HEK293 (cell line): ENCODE results near the gene ELAVL2.

Source experiments
- CTCF ChIP-seq: fragments of 450-650 bp; formaldehyde crosslinking; IDR thresholded peaks from 2 replicates; pipeline ENCODE4 v1.5.1; 2016; ENCODE audit warnings: missing biosample characterization, missing genetic modification characterization
- GLI2 ChIP-seq: fragments of 450-650 bp; formaldehyde crosslinking; IDR thresholded peaks from 2 replicates; pipeline ENCODE4; 2017; ENCODE audit warnings: missing biosample characterization, missing genetic modification characterization, low read depth, borderline replicate concordance
- IKZF3 ChIP-seq: fragments of 450-650 bp; IDR thresholded peaks from 2 replicates; pipeline ENCODE4 v1.5.0; 2018; ENCODE audit warnings: missing biosample characterization, mild to moderate bottlenecking, missing genetic modification characterization, moderate library complexity
- KLF16 ChIP-seq: fragments of 450-650 bp; formaldehyde crosslinking; IDR thresholded peaks from 2 replicates; pipeline ENCODE4 v1.5.1; 2017; ENCODE audit warnings: missing biosample characterization, missing genetic modification characterization
- MYNN ChIP-seq: fragments of 450-650 bp; formaldehyde crosslinking; IDR thresholded peaks from 2 replicates; pipeline ENCODE4 v1.5.1; 2016; ENCODE audit warnings: missing biosample characterization, missing genetic modification characterization, borderline replicate concordance
- MZF1 ChIP-seq: fragments of 450-650 bp; formaldehyde crosslinking; IDR thresholded peaks from 2 replicates; pipeline ENCODE4 v1.5.1; 2017; ENCODE audit warnings: missing biosample characterization, missing genetic modification characterization, borderline replicate concordance
- SCRT1 ChIP-seq: fragments of 450-650 bp; formaldehyde crosslinking; IDR thresholded peaks from 2 replicates; pipeline ENCODE4 v1.5.1; 2016; ENCODE audit warnings: missing biosample characterization, missing genetic modification characterization, borderline replicate concordance
- SCRT2 ChIP-seq: fragments of 450-650 bp; formaldehyde crosslinking; IDR thresholded peaks from 2 replicates; pipeline ENCODE4 v1.5.1; 2016; ENCODE audit warnings: missing biosample characterization, missing genetic modification characterization
- ZBTB1 ChIP-seq: fragments of 450-650 bp; formaldehyde crosslinking; IDR thresholded peaks from 2 replicates; pipeline ENCODE4 v1.5.1; 2016; ENCODE audit warnings: missing biosample characterization, missing genetic modification characterization
- ZBTB49 ChIP-seq: fragments of 450-650 bp; formaldehyde crosslinking; IDR thresholded peaks from 2 replicates; pipeline ENCODE4 v1.5.1; 2016; ENCODE audit warnings: missing biosample characterization, missing genetic modification characterization, low read depth
- ZEB2 ChIP-seq: fragments of 450-650 bp; formaldehyde crosslinking; IDR thresholded peaks from 2 replicates; pipeline ENCODE4 v1.5.1; 2016; ENCODE audit warnings: missing biosample characterization, missing genetic modification characterization
- ZFHX2 ChIP-seq: fragments of 450-650 bp; formaldehyde crosslinking; conservative IDR thresholded peaks from 2 replicates; pipeline ENCODE4 v1.5.1; 2016; ENCODE audit warnings: missing biosample characterization, missing genetic modification characterization
- ZNF140 ChIP-seq: fragments of 450-650 bp; formaldehyde crosslinking; IDR thresholded peaks from 2 replicates; pipeline ENCODE4 v1.5.1; 2016; ENCODE audit warnings: missing biosample characterization, missing genetic modification characterization
- ZNF157 ChIP-seq: fragments of 450-650 bp; formaldehyde crosslinking; IDR thresholded peaks from 2 replicates; pipeline ENCODE4 v1.5.1; 2016; ENCODE audit warnings: missing biosample characterization, missing genetic modification characterization
- ZNF184 ChIP-seq: fragments of 450-650 bp; IDR thresholded peaks from 2 replicates; pipeline ENCODE4 v1.5.1; 2018; ENCODE audit warnings: missing biosample characterization, mild to moderate bottlenecking, missing genetic modification characterization
- ZNF211 ChIP-seq: fragments of 450-650 bp; formaldehyde crosslinking; IDR thresholded peaks from 2 replicates; pipeline ENCODE4 v1.5.1; 2016; ENCODE audit warnings: low read depth, missing biosample characterization, missing genetic modification characterization
- ZNF23 ChIP-seq: fragments of 450-650 bp; formaldehyde crosslinking; IDR thresholded peaks from 2 replicates; pipeline ENCODE4 v1.5.1; 2016; ENCODE audit warnings: missing biosample characterization, missing genetic modification characterization, borderline replicate concordance
- ZNF248 ChIP-seq: fragments of 450-650 bp; formaldehyde crosslinking; IDR thresholded peaks from 2 replicates; pipeline ENCODE4 v1.5.1; 2017; ENCODE audit warnings: missing biosample characterization, missing genetic modification characterization
- ZNF324 ChIP-seq: fragments of 450-650 bp; formaldehyde crosslinking; IDR thresholded peaks from 2 replicates; pipeline ENCODE4 v1.5.1; 2016; ENCODE audit warnings: missing biosample characterization, missing genetic modification characterization
- ZNF404 ChIP-seq: fragments of 450-650 bp; formaldehyde crosslinking; IDR thresholded peaks from 2 replicates; pipeline ENCODE4 v1.5.1; 2017; ENCODE audit warnings: missing biosample characterization, missing genetic modification characterization
- ZNF449 ChIP-seq: fragments of 450-650 bp; formaldehyde crosslinking; IDR thresholded peaks from 2 replicates; pipeline ENCODE4 v1.5.1; 2017; ENCODE audit warnings: missing biosample characterization, mild to moderate bottlenecking, missing genetic modification characterization, moderate library complexity
- ZNF48 ChIP-seq: fragments of 450-650 bp; formaldehyde crosslinking; IDR thresholded peaks from 2 replicates; pipeline ENCODE4 v1.5.1; 2016; ENCODE audit warnings: missing biosample characterization, missing genetic modification characterization
- ZNF488 ChIP-seq: fragments of 450-650 bp; formaldehyde crosslinking; IDR thresholded peaks from 2 replicates; pipeline ENCODE4 v1.5.1; 2016; ENCODE audit warnings: missing biosample characterization, missing genetic modification characterization
- ZNF518A ChIP-seq: fragments of 450-650 bp; formaldehyde crosslinking; conservative IDR thresholded peaks from 2 replicates; pipeline ENCODE4 v1.5.1; 2016; ENCODE audit warnings: low read depth, missing biosample characterization, missing genetic modification characterization
- ZNF585B ChIP-seq: fragments of 450-650 bp; formaldehyde crosslinking; IDR thresholded peaks from 2 replicates; pipeline ENCODE4 v1.5.1; 2016; ENCODE audit warnings: missing biosample characterization, missing genetic modification characterization
- ZNF626 ChIP-seq: fragments of 450-650 bp; sonication (Bioruptor Pico); formaldehyde crosslinking; IDR thresholded peaks from 2 replicates; pipeline ENCODE4 v1.5.1; 2018; ENCODE audit warnings: missing biosample characterization, missing genetic modification characterization, inconsistent platforms
- ZNF76 ChIP-seq: fragments of 450-650 bp; formaldehyde crosslinking; IDR thresholded peaks from 2 replicates; pipeline ENCODE4; 2016; ENCODE audit warnings: low read depth, missing biosample characterization, missing genetic modification characterization, borderline replicate concordance
- ZNF776 ChIP-seq: fragments of 450-650 bp; formaldehyde crosslinking; IDR thresholded peaks from 2 replicates; pipeline ENCODE4 v1.5.0; 2017; ENCODE audit warnings: missing biosample characterization, missing genetic modification characterization, borderline replicate concordance
- ZNF777 ChIP-seq: fragments of 450-650 bp; formaldehyde crosslinking; IDR thresholded peaks from 2 replicates; pipeline ENCODE4 v1.5.1; 2017; ENCODE audit warnings: missing biosample characterization, missing genetic modification characterization, borderline replicate concordance
- ZNF843 ChIP-seq: fragments of 450-650 bp; formaldehyde crosslinking; IDR thresholded peaks from 2 replicates; pipeline ENCODE4 v1.5.1; 2016; ENCODE audit warnings: missing biosample characterization, missing genetic modification characterization

ELAVL2 gene

GRCh38 chr9:23826120-23826629 lies at the start of gene ELAVL2 (continued):
- TF ChIP-seq ZEB2 (peak; percentile 83), ZNF776 (tag by site-specific recombination) (no peak), ZNF449 (tag by site-specific recombination) (no peak), ZNF184 (tag by site-specific recombination) (no peak), ZNF157 (tag by site-specific recombination) (no peak), CTCF (peak; percentile 49; the same call in 1 of the 2 replicates), ZNF211 (no peak), ZNF76 (tag by site-specific recombination) (no peak), ZNF488 (tag by site-specific recombination) (no peak), ZNF777 (tag by site-specific recombination) (no peak), ZNF843 (tag by site-specific recombination) (no peak), ZNF48 (tag by site-specific recombination) (no peak), GLI2 (tag by site-specific recombination) (no peak), ZNF585B (tag by site-specific recombination) (no peak), MZF1 (no peak), ZFHX2 (tag by site-specific recombination) (peak; percentile 51), ZNF324 (tag by site-specific recombination) (peak; percentile 79; the same call in 1 of the 2 replicates), ZBTB1 (tag by site-specific recombination) (no peak), ZNF626 (tag by site-specific recombination) (no peak), ZNF404 (tag by site-specific recombination) (no peak), ZNF23 (tag by site-specific recombination) (no peak), IKZF3 (tag by site-specific recombination) (no peak), KLF16 (tag by site-specific recombination) (peak; percentile 90), MYNN (tag by site-specific recombination) (0 out of 2 replicates have a peak, but pooled peaks have one; percentile 64), SCRT2 (tag by site-specific recombination) (0 out of 2 replicates have a peak, but pooled peaks have one; percentile 21), ZBTB49 (tag by site-specific recombination) (no peak), ZNF248 (no peak), ZNF140 (tag by site-specific recombination) (no peak), ZNF518A (tag by site-specific recombination) (peak; percentile 45; the same call in 1 of the 2 replicates), SCRT1 (tag by site-specific recombination) (no peak)
